SH-SY5Y (cell line): Measurements from ENCODE around the gene KDR.

Source experiments
- GATA2 ChIP-seq: IDR thresholded peaks from 2 replicates; pipeline ENCODE4 v1.6.1; 2011; ENCODE audit warnings: mild to moderate bottlenecking, low read depth, low read length
- GATA3 ChIP-seq: IDR thresholded peaks from 2 replicates; pipeline ENCODE4 v1.6.1; 2011; ENCODE audit warnings: low read depth, mild to moderate bottlenecking, low read length, moderate library complexity

The KDR gene

DNA sequence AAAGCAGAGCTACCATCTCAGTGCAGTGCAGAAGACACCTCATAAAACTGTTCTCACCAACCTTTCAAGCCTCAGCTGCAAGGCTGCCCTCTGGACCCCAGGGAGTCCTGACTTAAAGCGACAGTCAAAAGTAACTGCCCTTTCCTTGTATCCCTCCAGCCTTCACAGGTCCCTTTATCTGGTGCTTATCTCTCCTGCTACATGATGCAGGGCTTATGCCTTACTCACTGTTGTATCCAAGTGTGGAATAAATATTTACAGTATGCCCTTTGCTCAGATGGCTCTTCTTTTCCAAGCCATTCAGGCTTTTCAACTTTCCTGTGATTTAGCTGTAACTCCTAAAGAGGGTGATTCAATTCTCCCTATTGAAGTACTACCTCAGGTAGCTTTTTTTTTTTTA is 92.6 kb downstream of the KDR start:
- TF ChIP-seq GATA3: no peak
- no peak for TF ChIP-seq GATA2

DNA sequence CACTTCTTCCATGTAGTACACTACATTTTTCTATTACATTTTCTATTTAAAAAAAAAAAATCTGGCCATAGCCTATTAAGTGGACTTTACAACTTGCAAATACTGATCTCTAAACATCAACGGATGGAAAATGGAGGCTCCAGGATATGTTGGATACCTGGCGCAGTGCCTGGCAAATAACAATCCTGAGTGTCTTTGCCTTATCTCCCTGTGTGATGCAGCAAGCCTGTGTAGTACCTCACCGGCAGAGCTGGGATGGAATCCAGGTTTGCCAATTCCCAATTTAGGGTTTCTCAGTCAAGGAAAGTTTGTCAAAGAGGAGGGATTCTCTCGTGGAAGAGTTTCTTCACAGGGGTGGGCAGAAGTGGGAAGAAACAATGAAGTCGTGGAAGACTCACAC is 93.2 kb downstream of the KDR start:
- TF ChIP-seq GATA3 (no peak), GATA2 (no peak)

DNA sequence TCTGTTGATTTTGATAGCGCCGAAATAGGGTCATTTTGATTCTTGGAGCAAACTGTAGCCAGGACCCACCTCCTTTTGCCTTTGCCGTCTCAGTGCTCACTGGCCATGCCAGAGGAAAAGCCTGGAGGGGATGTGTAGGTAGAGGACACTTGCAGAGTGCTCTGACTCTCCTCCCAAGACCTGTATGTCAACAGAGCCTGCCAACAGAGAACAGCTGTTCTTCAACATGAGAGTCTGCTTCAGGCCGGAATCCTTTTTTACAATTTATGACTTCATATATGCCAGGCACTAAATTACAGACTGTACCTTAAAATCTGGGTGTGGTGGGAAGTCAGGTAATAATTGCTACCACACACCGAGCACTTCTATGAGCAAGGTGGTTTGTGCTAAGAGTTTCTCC is 94.2 kb downstream of the KDR start:
- TF ChIP-seq GATA2 (no peak), GATA3 (no peak)

DNA sequence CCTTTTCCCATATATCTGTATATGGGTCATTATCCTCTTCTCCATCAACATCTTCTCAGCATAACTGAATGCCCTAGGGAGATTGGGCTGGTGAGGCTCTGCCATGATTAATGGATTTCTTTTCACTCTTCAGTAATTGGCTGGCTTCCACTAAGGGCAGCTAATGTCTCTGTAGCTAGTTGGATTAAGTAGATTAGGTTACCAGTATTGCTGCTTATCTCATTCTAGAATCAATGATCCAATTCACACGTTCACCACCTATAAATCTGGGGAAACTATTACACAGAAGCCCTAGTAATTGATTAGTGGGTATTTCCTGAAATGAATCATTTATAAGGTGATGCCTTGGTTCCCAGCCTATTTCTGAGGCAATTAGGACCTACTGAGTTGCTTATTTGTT is 94.8 kb downstream of the KDR start:
- TF ChIP-seq GATA2 (0 out of 2 replicates have a peak, but pooled peaks have one; percentile 16), GATA3 (no peak)

DNA sequence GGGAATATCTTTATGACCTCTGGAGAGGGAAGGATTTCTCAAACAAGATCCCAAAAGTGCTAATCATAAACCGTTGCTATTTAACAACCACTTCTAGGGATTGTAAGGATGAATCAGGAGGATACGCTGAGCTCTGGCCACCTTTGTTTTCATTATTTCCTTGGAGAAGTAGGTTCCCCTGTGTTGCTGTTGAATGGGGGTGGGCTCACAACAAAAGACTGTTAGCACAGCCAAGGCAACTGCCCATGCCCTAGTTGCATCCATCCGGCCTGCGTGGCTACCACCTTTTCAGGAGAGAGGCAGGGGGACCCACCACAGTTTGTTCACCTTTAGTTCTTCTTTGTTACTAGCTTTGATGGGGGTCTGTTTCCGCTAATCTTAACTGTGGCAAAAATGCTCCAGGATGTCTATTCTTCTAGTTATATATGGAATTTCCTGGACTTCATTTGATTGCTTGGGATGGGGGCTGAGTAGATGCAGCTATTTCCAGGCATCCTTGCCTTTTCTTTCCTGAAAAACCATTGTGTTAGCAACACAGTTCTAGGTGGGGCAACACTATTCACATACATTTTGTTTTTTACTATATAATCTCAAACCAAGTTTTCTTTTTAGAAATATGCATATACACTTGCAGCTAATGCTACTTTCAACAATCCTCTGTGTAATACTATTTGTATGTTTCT is 95.4 kb downstream of the KDR start:
- TF ChIP-seq GATA3 (no peak), GATA2 (no peak)

DNA sequence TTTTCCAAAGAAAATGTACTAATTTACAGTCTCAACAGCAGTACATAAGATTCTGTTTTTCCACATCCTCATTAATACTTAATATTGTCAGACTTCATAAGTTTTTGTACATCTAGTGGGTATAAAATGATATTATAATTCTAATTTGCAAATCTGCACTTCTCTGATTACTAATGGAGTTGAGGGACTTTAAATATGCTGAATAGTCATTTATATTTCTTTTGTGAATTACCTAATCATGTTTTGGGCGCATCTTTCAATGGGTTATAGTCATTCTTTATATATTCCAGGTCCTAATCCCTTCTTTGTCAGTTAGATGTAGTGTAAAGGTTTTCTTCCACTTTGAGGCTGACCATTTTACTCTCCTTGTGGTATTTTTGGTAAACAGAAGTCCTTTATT is 96.1 kb downstream of the KDR start:
- TF ChIP-seq GATA2 (no peak), GATA3 (no peak)
